CD14-positive monocyte (primary cell): ENCODE measurements around the gene RUNDC3A. TPM values are rescaled to one million over a fixed set of nuclear protein-coding genes. Genes with fewer than 3 reads are reported as not detected.

Source experiments
- DNase-seq, 3 donors: peaks; one replicate each; pipeline ENCODE4 v3.0.0-alpha.2; 2011 to 2022
- H2AFZ ChIP-seq: 2 replicates; pipeline ENCODE4 v1.6.0; 2012; ENCODE audit warnings: mild to moderate bottlenecking, low read depth, low read length, inconsistent platforms; ENCODE audit not compliant: insufficient read depth, poor library complexity, severe bottlenecking
- H3K27ac ChIP-seq, 2 donors: 1 replicate in 1 of 2; 2 replicates in 1 of 2; pipeline ENCODE4 v1.5.1; 2012 to 2013; ENCODE audit warnings: low read length in 2 of 2, control low read depth in 1 of 2, inconsistent platforms in 1 of 2, low read depth in 1 of 2, mild to moderate bottlenecking in 1 of 2
- H3K27me3 ChIP-seq, 2 donors: one replicate each; pipeline versions ENCODE4 v1.6.0 to v1.6.1; 2011 to 2013; ENCODE audit warnings: low read length in 2 of 2; ENCODE audit not compliant: control insufficient read depth in 2 of 2, insufficient read depth in 2 of 2
- H3K36me3 ChIP-seq, 2 donors: replicated peaks in 1 of 2; 1 replicate in 1 of 2; 2 replicates in 1 of 2; pipeline versions ENCODE4 v1.5.1 to v1.6.1; 2012 to 2013; ENCODE audit warnings: low read length in 2 of 2, control low read depth in 1 of 2, inconsistent platforms in 1 of 2, mild to moderate bottlenecking in 1 of 2; ENCODE audit not compliant: insufficient read depth in 2 of 2, control insufficient read depth in 1 of 2
- H3K4me1 ChIP-seq, 2 donors: 1 replicate in 1 of 2; 2 replicates in 1 of 2; pipeline versions ENCODE4 v1.5.1 to v1.6.1; 2012 to 2013; ENCODE audit warnings: low read length in 2 of 2, control low read depth in 1 of 2, inconsistent platforms in 1 of 2, mild to moderate bottlenecking in 1 of 2, moderate library complexity in 1 of 2; ENCODE audit not compliant: insufficient read depth in 2 of 2, control insufficient read depth in 1 of 2
- H3K4me2 ChIP-seq: replicated peaks from 2 replicates; pipeline ENCODE3; 2012; ENCODE audit warnings: low read length, moderate library complexity, mild to moderate bottlenecking; ENCODE audit not compliant: poor library complexity, severe bottlenecking; ENCODE audit errors: extremely low read depth
- H3K4me3 ChIP-seq, 3 experiments: fragments of 200-600 bp in 1 of 3; sonication (generic) in 1 of 3; replicated peaks in 1 of 3; 1 replicate in 2 of 3; 2 replicates in 1 of 3; pipeline ENCODE4 v1.5.1; 2011 to 2013; ENCODE audit warnings: low read length in 3 of 3, mild to moderate bottlenecking in 3 of 3, control low read depth in 2 of 3, low read depth in 2 of 3, inconsistent platforms in 1 of 3, moderate library complexity in 1 of 3
- H3K79me2 ChIP-seq: 2 replicates; pipeline ENCODE4 v1.6.0; 2012; ENCODE audit warnings: mild to moderate bottlenecking, control low read depth, inconsistent platforms, low read length, moderate library complexity; ENCODE audit not compliant: insufficient read depth
- H3K9ac ChIP-seq: 2 replicates; pipeline ENCODE4 v1.6.0; 2017; ENCODE audit warnings: low read length, mild to moderate bottlenecking; ENCODE audit not compliant: insufficient read depth, poor library complexity, severe bottlenecking
- H3K9me3 ChIP-seq, 2 donors: replicated peaks in 1 of 2; 1 replicate in 1 of 2; 2 replicates in 1 of 2; pipeline versions ENCODE4 v1.5.1 to v1.6.1; 2012 to 2013; ENCODE audit warnings: low read length in 2 of 2, control low read depth in 1 of 2; ENCODE audit not compliant: control insufficient read depth in 1 of 2, insufficient read depth in 1 of 2
- H4K20me1 ChIP-seq: 2 replicates; pipeline ENCODE4 v1.6.0; 2012; ENCODE audit warnings: mild to moderate bottlenecking, low read length, control low read depth, moderate library complexity; ENCODE audit not compliant: insufficient read depth
- H3K27ac Mint-ChIP-seq, 7 donors: one replicate each; pipeline ENCODE4 v1.8.0; 2020; ENCODE audit warnings: mild to moderate bottlenecking in 7 of 7, mixed read lengths in 7 of 7, moderate library complexity in 6 of 7, inconsistent platforms in 2 of 7
- H3K27me3 Mint-ChIP-seq, 3 donors: one replicate each; pipeline ENCODE4 v1.8.0; 2021 to 2022; ENCODE audit warnings: low read depth in 3 of 3, mild to moderate bottlenecking in 3 of 3, mixed read lengths in 3 of 3, moderate library complexity in 3 of 3, inconsistent platforms in 1 of 3
- H3K36me3 Mint-ChIP-seq, 2 donors: one replicate each; pipeline ENCODE4 v1.8.0; 2020; ENCODE audit warnings: mixed read lengths in 2 of 2, inconsistent platforms in 1 of 2, mild to moderate bottlenecking in 1 of 2
- H3K4me1 Mint-ChIP-seq: one replicate; pipeline ENCODE4 v1.8.0; 2020; ENCODE audit warnings: mild to moderate bottlenecking, mixed read lengths
- H3K4me3 Mint-ChIP-seq, 2 donors: one replicate each; pipeline ENCODE4 v1.8.0; 2020; ENCODE audit warnings: mild to moderate bottlenecking in 2 of 2, mixed read lengths in 2 of 2, moderate library complexity in 1 of 2
- H3K9me3 Mint-ChIP-seq, 7 donors: one replicate each; pipeline ENCODE4 v1.8.0; 2020 to 2022; ENCODE audit warnings: mixed read lengths in 7 of 7, mild to moderate bottlenecking in 6 of 7, moderate library complexity in 6 of 7, inconsistent platforms in 2 of 7
- WGBS: methylation state at CpG from one replicate; pipeline ENCODE4 v1.1.5; 2013; ENCODE audit warnings: missing lambda C conversion rate; ENCODE audit not compliant: insufficient coverage; 5-methylcytosine and 5-hydroxymethylcytosine counted together
- intact Hi-C, 2 donors: fragments of 100-400 bp; cut with micrococcal nuclease; formaldehyde crosslinking; loops; one replicate each; pipeline versions ENCODE4 v1.15.0 to v1.15.1; 2023
- polyA plus RNA-seq, 3 donors: library from polyadenylated mRNA; depleted of rRNA in 1 of 3; unstranded in 2 of 3; stranded (reverse) in 1 of 3; fragments of 300-500 nt in 2 of 3; fragments of >200 nt in 1 of 3; fragmentation: Illumina TruSeq in 2 of 3; gene quantifications; 1 replicate in 2 of 3; 2 replicates in 1 of 3; pipeline ENCODE4 v1.2.3, GENCODE V29; 2012 to 2021
- TF ChIP-seq, protein P1 (sequence below): fragments of 200-600 bp; IDR thresholded peaks from one replicate; pipeline ENCODE4 v1.8.0; 2022; ENCODE audit warnings: antibody characterized with exemption, mild to moderate bottlenecking

RUNDC3A gene
- polyA plus RNA-seq, 3 donors = 0.22 to 0.35 TPM; not detected in 1

DNA sequence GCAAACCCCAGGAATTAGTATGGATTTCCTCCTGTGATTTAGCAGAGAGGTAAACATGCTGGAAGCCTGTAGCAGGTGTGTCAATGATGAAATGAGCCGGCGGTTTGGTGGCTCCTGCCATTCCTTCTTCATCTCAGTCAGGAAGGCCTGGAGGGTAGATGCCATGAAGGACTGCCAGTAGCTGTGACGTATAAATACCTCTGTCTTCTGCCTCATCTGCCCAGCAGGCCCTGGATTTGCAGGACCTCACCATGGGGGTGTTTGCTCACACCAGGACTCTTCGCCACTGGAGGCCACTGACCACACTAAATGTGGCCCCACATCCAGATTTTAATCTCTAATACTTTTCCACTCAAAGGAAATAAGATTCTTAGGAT lies 24.4 kb upstream of the RUNDC3A start:
- no peak overlapping the region for H3K4me2 ChIP-seq
- no peak overlapping the region for H3K4me3 ChIP-seq
- no peak overlapping the region for H3K4me3 Mint-ChIP-seq
- no peak overlapping the region for H3K27ac ChIP-seq
- no peaks in the 10 kb centered on the region for H3K9me3 ChIP-seq
- WGBS = 90% methylated on average over 3 of the region's 4 CpGs
- peaks cover 20 to 29% (median 24%) of the 10 kb centered on the region in 3 donors for H3K27me3 Mint-ChIP-seq
- H3K27ac Mint-ChIP-seq = no peak overlapping the region
- TF ChIP-seq, protein P1, sequence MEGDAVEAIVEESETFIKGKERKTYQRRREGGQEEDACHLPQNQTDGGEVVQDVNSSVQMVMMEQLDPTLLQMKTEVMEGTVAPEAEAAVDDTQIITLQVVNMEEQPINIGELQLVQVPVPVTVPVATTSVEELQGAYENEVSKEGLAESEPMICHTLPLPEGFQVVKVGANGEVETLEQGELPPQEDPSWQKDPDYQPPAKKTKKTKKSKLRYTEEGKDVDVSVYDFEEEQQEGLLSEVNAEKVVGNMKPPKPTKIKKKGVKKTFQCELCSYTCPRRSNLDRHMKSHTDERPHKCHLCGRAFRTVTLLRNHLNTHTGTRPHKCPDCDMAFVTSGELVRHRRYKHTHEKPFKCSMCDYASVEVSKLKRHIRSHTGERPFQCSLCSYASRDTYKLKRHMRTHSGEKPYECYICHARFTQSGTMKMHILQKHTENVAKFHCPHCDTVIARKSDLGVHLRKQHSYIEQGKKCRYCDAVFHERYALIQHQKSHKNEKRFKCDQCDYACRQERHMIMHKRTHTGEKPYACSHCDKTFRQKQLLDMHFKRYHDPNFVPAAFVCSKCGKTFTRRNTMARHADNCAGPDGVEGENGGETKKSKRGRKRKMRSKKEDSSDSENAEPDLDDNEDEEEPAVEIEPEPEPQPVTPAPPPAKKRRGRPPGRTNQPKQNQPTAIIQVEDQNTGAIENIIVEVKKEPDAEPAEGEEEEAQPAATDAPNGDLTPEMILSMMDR = no peak
- H3K9ac ChIP-seq = no peak overlapping the region
- H3K4me1 Mint-ChIP-seq = peaks cover 26% of the 10 kb centered on the region
- H3K9me3 Mint-ChIP-seq = peaks cover 0 to 2% (median 0%) of the 10 kb centered on the region in 7 donors
- H3K36me3 Mint-ChIP-seq = no peaks in the 10 kb centered on the region
- H3K27me3 ChIP-seq = no peaks in the 10 kb centered on the region
- intact Hi-C loops = no loop called here
- H4K20me1 ChIP-seq = no peaks in the 10 kb centered on the region
- no peaks in the 10 kb centered on the region for H3K36me3 ChIP-seq
- H3K4me1 ChIP-seq = peaks cover 18% of the 10 kb centered on the region in 2 donors
- H2AFZ ChIP-seq = no peak overlapping the region
- no peak for DNase-seq
- H3K79me2 ChIP-seq = no peaks in the 10 kb centered on the region

DNA sequence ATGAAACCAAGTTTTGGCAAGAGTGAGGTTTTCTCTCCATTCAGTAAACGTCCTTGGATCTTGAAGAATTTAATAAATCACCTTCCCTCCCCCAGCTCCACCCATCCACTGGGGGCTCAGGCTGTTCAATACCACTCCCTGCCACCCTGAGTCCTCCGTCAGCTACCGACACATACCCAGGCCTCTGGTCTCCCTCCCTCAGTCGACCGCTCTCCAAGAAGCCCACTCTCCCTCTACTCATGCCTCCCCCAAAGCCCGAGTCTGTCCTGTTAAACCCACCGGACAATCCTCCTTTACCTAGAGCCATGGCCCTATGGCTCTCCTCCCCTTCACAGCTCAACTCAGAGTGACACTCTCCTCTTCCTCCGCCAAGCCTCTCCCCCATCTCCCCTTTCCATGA lies 20.8 kb upstream of the RUNDC3A start:
- Histone ChIP-seq H3K27ac (no peak overlapping the region), H3K4me2 (no peak overlapping the region), H3K9ac (no peak overlapping the region), H3K4me3 (no peak overlapping the region), H3K27me3 (peaks cover 0 to 2% of the 10 kb centered on the region in 2 donors), H3K36me3 (no peaks in the 10 kb centered on the region), H3K4me1 (no peaks in the 10 kb centered on the region), H4K20me1 (no peaks in the 10 kb centered on the region), H3K9me3 (no peaks in the 10 kb centered on the region), H3K79me2 (no peaks in the 10 kb centered on the region), H2AFZ (no peak overlapping the region)
- TF ChIP-seq, protein P1 = no peak
- DNase-seq = no peak
- Mint-ChIP-seq H3K9me3 (peaks cover 0 to 2% (median 0%) of the 10 kb centered on the region in 7 donors), H3K27me3 (peaks cover 20 to 29% (median 23%) of the 10 kb centered on the region in 3 donors), H3K4me1 (peaks cover 6% of the 10 kb centered on the region), H3K4me3 (no peak overlapping the region), H3K27ac (no peak overlapping the region), H3K36me3 (no peaks in the 10 kb centered on the region)
- intact Hi-C loops = no loop called here
- WGBS = 84% methylated on average over 8 of the region's 8 CpGs
